ENCODE data around the gene MMP24. TPM values are rescaled to one million over a fixed set of nuclear protein-coding genes. Genes with fewer than 3 reads are reported as not detected.

The MMP24 gene
- total RNA-seq, 1 experiment from 2014 or later = 23.0 TPM

DNA sequence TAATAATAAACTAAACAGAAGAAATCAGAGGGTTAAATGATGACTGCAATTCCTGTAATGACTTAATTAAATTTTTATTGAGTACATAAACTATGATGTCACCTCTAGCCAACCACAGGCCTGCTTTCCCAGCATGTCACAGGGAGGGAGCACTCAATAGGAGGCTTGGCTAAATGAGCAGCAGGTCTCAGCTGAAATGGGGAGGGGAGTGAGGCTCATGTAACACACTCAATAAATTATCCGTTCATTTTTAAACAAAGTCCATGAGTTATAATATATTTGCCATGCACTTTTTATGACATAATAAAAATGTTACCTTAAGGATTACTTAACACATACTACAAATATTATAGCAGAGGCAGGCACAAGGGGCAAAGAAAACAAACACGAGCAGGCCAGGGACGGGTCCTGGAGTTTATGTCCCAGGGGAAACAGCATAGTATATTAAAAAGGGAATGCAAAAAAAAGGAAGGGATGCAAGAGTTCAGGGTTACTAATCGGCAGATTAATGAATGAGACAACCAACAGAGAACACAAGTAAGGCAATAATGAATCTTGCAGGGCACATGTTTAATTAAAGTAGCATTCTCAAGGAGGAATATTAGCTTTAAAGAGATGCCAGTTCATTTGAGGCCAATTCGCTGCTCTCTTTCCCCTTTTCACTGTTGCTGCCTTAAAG lies 92.8 kb downstream of the MMP24 start:
- Histone ChIP-seq H3K9me3 (ENCODE audit: control insufficient read depth, low read depth, low read length) (no peaks in the 10 kb centered on the region), H2BK5ac (ENCODE audit: insufficient read length, low read length) (no peak overlapping the region), H2BK15ac (ENCODE audit: low read depth, low read length) (no peak overlapping the region), H4K8ac (replicated peaks; ENCODE audit: insufficient read length, low read depth, low read length) (no peak overlapping the region), H3K4ac (ENCODE audit: low read depth, low read length) (no peak overlapping the region), H2BK12ac (ENCODE audit: insufficient read length, low read depth, low read length) (no peak overlapping the region), H3T11ph (ENCODE audit: low read length) (no peak overlapping the region), H4K91ac (ENCODE audit: insufficient read length, low read depth, low read length) (no peak overlapping the region), H3K23ac (ENCODE audit: insufficient read length, low read depth, low read length) (no peak overlapping the region), H4K20me1 (ENCODE audit: control insufficient read depth, insufficient read depth, insufficient read length) (no peaks in the 10 kb centered on the region), H3K27ac (ENCODE audit: insufficient read length, low read depth, low read length) (no peak overlapping the region), H2AFZ (ENCODE audit: low read length) (no peak overlapping the region), H3K56ac (ENCODE audit: insufficient read length, low read depth, low read length) (no peak overlapping the region), H3K4me2 (ENCODE audit: insufficient read depth, insufficient read length, low read length) (no peak overlapping the region), H3K4me1 (ENCODE audit: insufficient read depth, low read length) (peaks cover 7% of the 10 kb centered on the region; the same call in 1 of the 2 replicates), H2AK5ac (ENCODE audit: insufficient read length, low read length) (no peak overlapping the region), H3K27me3 (ENCODE audit: insufficient read depth, low read length) (no peaks in the 10 kb centered on the region), H3K14ac (ENCODE audit: insufficient read depth, low read length) (no peak overlapping the region), H3K23me2 (ENCODE audit: insufficient read length, low read depth, low read length, poor library complexity, severe bottlenecking) (no peaks in the 10 kb centered on the region), H3K9ac (ENCODE audit: extremely low read depth, insufficient read length, low read length) (no peak overlapping the region), H2BK120ac (ENCODE audit: low read depth, low read length, poor library complexity, severe bottlenecking) (no peak overlapping the region), H3K18ac (ENCODE audit: insufficient read length, low read depth, low read length) (no peak overlapping the region), H2BK20ac (ENCODE audit: low read depth, low read length, poor library complexity, severe bottlenecking) (no peak overlapping the region), H4K5ac (ENCODE audit: insufficient read length, low read depth, low read length) (no peak overlapping the region), H3K79me1 (ENCODE audit: insufficient read depth, low read depth, low read length, poor library complexity, severe bottlenecking) (no peaks in the 10 kb centered on the region), H3K79me2 (ENCODE audit: insufficient read depth, low read length) (no peaks in the 10 kb centered on the region)
- Mint-ChIP-seq H3K9me3 (no peaks in the 10 kb centered on the region), H3K36me3 (ENCODE audit: insufficient read depth in 1 of 3, low read depth in 3 of 3) (peaks cover 0 to 3% (median 0%) of the 10 kb centered on the region in 3 experiments; a peak in 1 of 7 replicates), H3K27me3 (ENCODE audit: low read depth) (no peaks in the 10 kb centered on the region), H3K4me3 (no peak overlapping the region), H3K4me1 (peaks cover 23 to 24% of the 10 kb centered on the region in 2 experiments), H3K27ac (peak overlapping the region in 2 of 3 experiments; percentile 2 to 5; a peak in 1 of 7 replicates)
- WGBS (ENCODE audit: extremely low coverage, insufficient read length, low lambda C conversion rate) = no CpG with 5 or more reads among the region's 5 CpGs
- TF ChIP-seq CTCF (conservative IDR thresholded peaks at IDR 0.05) = no peak
- DNase-seq = no peak
